ENCODE measurements around the gene MYBPC3.

DNA sequence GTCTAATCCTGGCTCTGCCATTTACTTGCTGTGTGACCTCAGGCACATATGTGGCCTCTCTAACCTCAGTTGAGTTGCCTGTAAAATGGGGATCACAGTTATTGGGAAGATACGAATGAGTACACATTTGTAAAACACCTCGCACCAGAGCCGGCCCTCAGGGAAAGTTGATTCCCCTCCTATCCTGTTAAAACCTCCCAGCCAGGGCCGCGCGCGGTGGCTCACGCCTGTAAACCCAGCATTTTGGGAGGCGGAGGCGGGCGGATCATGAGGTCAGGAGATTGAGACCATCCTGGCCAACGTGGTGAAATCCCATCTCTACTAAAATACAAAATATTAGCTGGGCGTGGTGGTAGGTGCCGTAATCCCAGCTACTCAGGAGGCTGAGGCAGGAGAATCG lies 7.8 kb upstream of the MYBPC3 start:
- TF ChIP-seq, protein P1, sequence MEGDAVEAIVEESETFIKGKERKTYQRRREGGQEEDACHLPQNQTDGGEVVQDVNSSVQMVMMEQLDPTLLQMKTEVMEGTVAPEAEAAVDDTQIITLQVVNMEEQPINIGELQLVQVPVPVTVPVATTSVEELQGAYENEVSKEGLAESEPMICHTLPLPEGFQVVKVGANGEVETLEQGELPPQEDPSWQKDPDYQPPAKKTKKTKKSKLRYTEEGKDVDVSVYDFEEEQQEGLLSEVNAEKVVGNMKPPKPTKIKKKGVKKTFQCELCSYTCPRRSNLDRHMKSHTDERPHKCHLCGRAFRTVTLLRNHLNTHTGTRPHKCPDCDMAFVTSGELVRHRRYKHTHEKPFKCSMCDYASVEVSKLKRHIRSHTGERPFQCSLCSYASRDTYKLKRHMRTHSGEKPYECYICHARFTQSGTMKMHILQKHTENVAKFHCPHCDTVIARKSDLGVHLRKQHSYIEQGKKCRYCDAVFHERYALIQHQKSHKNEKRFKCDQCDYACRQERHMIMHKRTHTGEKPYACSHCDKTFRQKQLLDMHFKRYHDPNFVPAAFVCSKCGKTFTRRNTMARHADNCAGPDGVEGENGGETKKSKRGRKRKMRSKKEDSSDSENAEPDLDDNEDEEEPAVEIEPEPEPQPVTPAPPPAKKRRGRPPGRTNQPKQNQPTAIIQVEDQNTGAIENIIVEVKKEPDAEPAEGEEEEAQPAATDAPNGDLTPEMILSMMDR (IDR thresholded peaks at IDR 0.05), result no peak
- no peak for TF ChIP-seq POLR2A (IDR thresholded peaks at IDR 0.05)
